Right lobe of liver (tissue), 6 donors: Measurements from ENCODE around the gene XPOT. TPM values are rescaled to one million over a fixed set of nuclear protein-coding genes. Genes with fewer than 3 reads are reported as not detected.

Experiments
- ATAC-seq, 4 donors: fragments of 200-7000 bp; cut with Tn5 transposase; one replicate each; pipeline ENCODE4 v1.9.1; 2020; ENCODE audit warnings: mild to moderate bottlenecking in 4 of 4, moderate library complexity in 4 of 4
- DNase-seq, 3 donors: peaks; one replicate each; pipeline ENCODE4 v3.0.0-alpha.2; 2020
- H3K27ac ChIP-seq, 3 donors: fragments of 200-600 bp; one replicate each; pipeline ENCODE4 v1.8.0; 2022
- H3K27me3 ChIP-seq, 2 donors: fragments of 200-600 bp; one replicate each; pipeline ENCODE4 v1.8.0; 2022
- H3K36me3 ChIP-seq, 4 donors: fragments of 200-600 bp; sonication (generic) in 1 of 4; one replicate each; pipeline versions ENCODE4 v1.5.1 to v1.8.0; 2017 to 2022; ENCODE audit warnings: control low read depth in 1 of 4
- H3K4me1 ChIP-seq, 4 donors: fragments of 200-600 bp; sonication (generic) in 1 of 4; one replicate each; pipeline versions ENCODE4 v1.5.1 to v1.8.0; 2017 to 2022; ENCODE audit warnings: control low read depth in 1 of 4
- H3K4me3 ChIP-seq, 3 donors: fragments of 200-600 bp; one replicate each; pipeline ENCODE4 v1.8.0; 2022
- H3K9me3 ChIP-seq, 4 donors: fragments of 200-600 bp; sonication (generic) in 1 of 4; one replicate each; pipeline versions ENCODE4 v1.5.1 to v1.8.0; 2017 to 2022; ENCODE audit warnings: control low read depth in 1 of 4
- POLR2A ChIP-seq: fragments of 450-650 bp; IDR thresholded peaks from one replicate; pipeline ENCODE4 v1.6.1; 2017; ENCODE audit warnings: antibody characterized with exemption, mild to moderate bottlenecking
- WGBS: methylation state at CpG from one replicate; pipeline ENCODE4 v1.1.6; 2018; ENCODE audit warnings: low coverage, low lambda C conversion rate; ENCODE audit not compliant: insufficient coverage; ENCODE audit errors: missing lambda C conversion rate; 5-methylcytosine and 5-hydroxymethylcytosine counted together
- intact Hi-C, 2 donors: fragments of 100-400 bp; cut with DNase I; formaldehyde crosslinking; loops; one replicate each; pipeline versions ENCODE4 v1.11.2 to v1.14.1; 2022
- small RNA-seq, 2 experiments: library from RNA; depleted of rRNA; stranded (forward); fragments of <200 nt; gene quantifications; one replicate each; pipeline ENCODE3, GENCODE V24; 2016
- total RNA-seq, 6 experiments: library from RNA; depleted of rRNA in 2 of 6; stranded (reverse); fragments of >200 nt in 2 of 6; fragmentation: NEBNext Ultra II Directional in 3 of 6; extraction: Animal tissue kit (Norgen Biotek cat#: 25700) in 3 of 6; gene quantifications; one replicate each; pipeline versions ENCODE4 v1.1.0 to v1.2.4, GENCODE V29; 2016 to 2023
- TF ChIP-seq, protein P1 (sequence below), 4 donors: fragments of 200-600 bp in 3 of 4; fragments of 450-650 bp in 1 of 4; IDR thresholded peaks; one replicate each; pipeline versions ENCODE4 v1.5.1 to v1.8.0; 2016 to 2022; ENCODE audit warnings: antibody characterized with exemption in 4 of 4, mild to moderate bottlenecking in 2 of 4
- donor health status: DM: no; HTN: yes; CAD: no.
- donor health status: DM: no; HTN: no; CAD: no.
- donor health status: DM: no; HTN: no; CAD: no.
- donor health status: DM: no; HTN: yes; CAD: no.
- donor health status: DM: no; HTN: yes; CAD: no.

XPOT gene
- total RNA-seq, 6 experiments from 2014 or later, result 27.3 to 43.9 (median 34.0) TPM

GRCh38 chr12:64500394-64500793, 96.2 kb downstream of the XPOT start:
- intact Hi-C loops, result no loop called here
- no peaks in the 10 kb centered on the region for H3K27me3 ChIP-seq
- no peak overlapping the region for H3K27ac ChIP-seq
- H3K36me3 ChIP-seq, result peaks cover 0 to 54% (median 15%) of the 10 kb centered on the region in 4 donors
- 67% methylated on average over 3 of the region's 3 CpGs for WGBS
- H3K4me3 ChIP-seq, result no peak overlapping the region
- DNase-seq, result no peak
- TF ChIP-seq POLR2A, result no peak
- TF ChIP-seq, protein P1, sequence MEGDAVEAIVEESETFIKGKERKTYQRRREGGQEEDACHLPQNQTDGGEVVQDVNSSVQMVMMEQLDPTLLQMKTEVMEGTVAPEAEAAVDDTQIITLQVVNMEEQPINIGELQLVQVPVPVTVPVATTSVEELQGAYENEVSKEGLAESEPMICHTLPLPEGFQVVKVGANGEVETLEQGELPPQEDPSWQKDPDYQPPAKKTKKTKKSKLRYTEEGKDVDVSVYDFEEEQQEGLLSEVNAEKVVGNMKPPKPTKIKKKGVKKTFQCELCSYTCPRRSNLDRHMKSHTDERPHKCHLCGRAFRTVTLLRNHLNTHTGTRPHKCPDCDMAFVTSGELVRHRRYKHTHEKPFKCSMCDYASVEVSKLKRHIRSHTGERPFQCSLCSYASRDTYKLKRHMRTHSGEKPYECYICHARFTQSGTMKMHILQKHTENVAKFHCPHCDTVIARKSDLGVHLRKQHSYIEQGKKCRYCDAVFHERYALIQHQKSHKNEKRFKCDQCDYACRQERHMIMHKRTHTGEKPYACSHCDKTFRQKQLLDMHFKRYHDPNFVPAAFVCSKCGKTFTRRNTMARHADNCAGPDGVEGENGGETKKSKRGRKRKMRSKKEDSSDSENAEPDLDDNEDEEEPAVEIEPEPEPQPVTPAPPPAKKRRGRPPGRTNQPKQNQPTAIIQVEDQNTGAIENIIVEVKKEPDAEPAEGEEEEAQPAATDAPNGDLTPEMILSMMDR (IDR thresholded peaks at IDR 0.05), result no peak
- no peak for ATAC-seq
- no peaks in the 10 kb centered on the region for H3K4me1 ChIP-seq
- H3K9me3 ChIP-seq, result no peaks in the 10 kb centered on the region

Small RNA genes within 50 kb of the gene (small RNA-seq; reads per million reads assigned to genes)
- gene RF01210, result 0 reads per million in 2 experiments

Other genes with a start within 250 kb of the XPOT start
- 10 to 100 TPM in 2 of 6 experiments, 1 to 10 TPM in 4; 4.4 to 11.0 (median 7.6) TPM for gene KICS2, start 182.1 kb upstream of the XPOT start, total RNA-seq
- gene C12orf56, start 13.6 kb upstream of the XPOT start, total RNA-seq, result not detected
- gene TBK1, start 47.7 kb downstream of the XPOT start, total RNA-seq, result 10 to 100 TPM in 5 of 6 experiments, 1 to 10 TPM in 1; 9.0 to 21.8 (median 14.0) TPM
- 10 to 100 TPM in 3 of 6 experiments, 1 to 10 TPM in 3; 5.8 to 27.3 (median 10.6) TPM for gene RASSF3, start 206.1 kb downstream of the XPOT start, total RNA-seq